A549 (cell line): Measurements from ENCODE around the gene MYLK.

Experiments
- EP300 ChIP-seq, 2 experiments: fragments of >200 bp; sonication (Bioruptor Twin); formaldehyde crosslinking; IDR thresholded peaks; 2 replicates in 1 of 2; 3 replicates in 1 of 2; pipeline ENCODE4 v1.6.1; 2016 to 2017
- FOSB ChIP-seq: fragments of 250-450 bp; sonication (Bioruptor Pico); IDR thresholded peaks from 2 replicates; pipeline ENCODE4 v1.5.0; 2020; ENCODE audit warnings: mild to moderate bottlenecking, moderate library complexity
- HDAC2 ChIP-seq: fragments of 200-600 bp; sonication (generic); IDR thresholded peaks from 2 replicates; pipeline ENCODE4 v1.6.1; 2016
- HOXA7 ChIP-seq: fragments of 250-450 bp; sonication (Bioruptor Pico); IDR thresholded peaks from 2 replicates; pipeline ENCODE4 v1.5.0; 2020; ENCODE audit warnings: mild to moderate bottlenecking, moderate library complexity
- MAZ ChIP-seq: fragments of 150-350 bp; IDR thresholded peaks from 2 replicates; pipeline ENCODE4 v1.6.1; 2014; ENCODE audit warnings: antibody characterized with exemption, low read depth, low read length, borderline replicate concordance
- POLR2A ChIP-seq: IDR thresholded peaks from 2 replicates; pipeline ENCODE4 v1.6.1; 2012; ENCODE audit warnings: mild to moderate bottlenecking, low read length
- RAD21 ChIP-seq, 2 experiments: fragments of >200 bp in 1 of 2; sonication (Bioruptor Twin) in 1 of 2; formaldehyde crosslinking in 1 of 2; IDR thresholded peaks in 1 of 2; conservative IDR thresholded peaks in 1 of 2; 2 replicates in 1 of 2; 3 replicates in 1 of 2; pipeline ENCODE4 v1.6.1; 2012 to 2018; ENCODE audit warnings: inconsistent platforms in 1 of 2
- RFX5 ChIP-seq: fragments of 450-650 bp; IDR thresholded peaks from 2 replicates; pipeline ENCODE4 v1.7.1; 2014; ENCODE audit warnings: antibody characterized with exemption, mild to moderate bottlenecking, moderate library complexity
- TF ChIP-seq, protein P1 (sequence below): fragments of >200 bp; sonication (Bioruptor Twin); formaldehyde crosslinking; IDR thresholded peaks from 3 replicates; pipeline ENCODE4 v1.5.1; 2016
- TF ChIP-seq, protein P2 (sequence below): fragments of 450-650 bp; IDR thresholded peaks from 2 replicates; pipeline ENCODE4 v1.6.1; 2014; ENCODE audit warnings: antibody characterized with exemption

DNA sequence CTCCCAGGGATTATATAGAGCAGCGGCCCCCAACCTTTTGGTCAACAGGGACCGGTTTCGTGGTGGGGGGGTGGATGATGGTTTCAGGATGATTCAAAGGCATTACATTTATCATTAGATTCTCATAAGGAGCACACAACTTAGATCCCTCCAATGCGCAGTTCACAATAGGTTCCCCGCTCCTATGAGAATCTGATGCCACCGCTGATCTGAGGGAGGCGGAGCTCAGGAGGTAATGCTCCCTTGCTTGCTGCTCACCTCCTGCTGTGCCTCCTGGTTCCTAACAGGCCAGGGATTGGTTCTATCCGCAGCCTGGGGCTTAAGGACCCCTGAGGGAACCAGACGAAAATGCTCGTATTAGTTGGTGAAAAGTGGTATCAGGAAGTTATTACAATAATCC lies 298.0 kb downstream of the MYLK start:
- TF ChIP-seq, protein P1, sequence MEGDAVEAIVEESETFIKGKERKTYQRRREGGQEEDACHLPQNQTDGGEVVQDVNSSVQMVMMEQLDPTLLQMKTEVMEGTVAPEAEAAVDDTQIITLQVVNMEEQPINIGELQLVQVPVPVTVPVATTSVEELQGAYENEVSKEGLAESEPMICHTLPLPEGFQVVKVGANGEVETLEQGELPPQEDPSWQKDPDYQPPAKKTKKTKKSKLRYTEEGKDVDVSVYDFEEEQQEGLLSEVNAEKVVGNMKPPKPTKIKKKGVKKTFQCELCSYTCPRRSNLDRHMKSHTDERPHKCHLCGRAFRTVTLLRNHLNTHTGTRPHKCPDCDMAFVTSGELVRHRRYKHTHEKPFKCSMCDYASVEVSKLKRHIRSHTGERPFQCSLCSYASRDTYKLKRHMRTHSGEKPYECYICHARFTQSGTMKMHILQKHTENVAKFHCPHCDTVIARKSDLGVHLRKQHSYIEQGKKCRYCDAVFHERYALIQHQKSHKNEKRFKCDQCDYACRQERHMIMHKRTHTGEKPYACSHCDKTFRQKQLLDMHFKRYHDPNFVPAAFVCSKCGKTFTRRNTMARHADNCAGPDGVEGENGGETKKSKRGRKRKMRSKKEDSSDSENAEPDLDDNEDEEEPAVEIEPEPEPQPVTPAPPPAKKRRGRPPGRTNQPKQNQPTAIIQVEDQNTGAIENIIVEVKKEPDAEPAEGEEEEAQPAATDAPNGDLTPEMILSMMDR, result no peak
- TF ChIP-seq HDAC2 (no peak), POLR2A (peak; percentile 71), FOSB (CRISPR knock-in tag) (no peak), EP300 (IDR thresholded peaks at IDR 0.05) (no peak), HOXA7 (CRISPR knock-in tag) (no peak), RFX5 (no peak), MAZ (no peak), RAD21 (conservative IDR thresholded peaks at IDR 0.05 in 1 of 2, IDR thresholded peaks at IDR 0.05 in 1 of 2) (no peak)
- TF ChIP-seq, protein P2, sequence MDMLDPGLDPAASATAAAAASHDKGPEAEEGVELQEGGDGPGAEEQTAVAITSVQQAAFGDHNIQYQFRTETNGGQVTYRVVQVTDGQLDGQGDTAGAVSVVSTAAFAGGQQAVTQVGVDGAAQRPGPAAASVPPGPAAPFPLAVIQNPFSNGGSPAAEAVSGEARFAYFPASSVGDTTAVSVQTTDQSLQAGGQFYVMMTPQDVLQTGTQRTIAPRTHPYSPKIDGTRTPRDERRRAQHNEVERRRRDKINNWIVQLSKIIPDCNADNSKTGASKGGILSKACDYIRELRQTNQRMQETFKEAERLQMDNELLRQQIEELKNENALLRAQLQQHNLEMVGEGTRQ, result no peak
